Activated CD4-positive, alpha-beta memory T cell treated with anti-CD3 and anti-CD28 coated beads, Interleukin-2, amount 10 ng/mL, durations not matched to agents 7 days and 5 days (primary cell): ENCODE measurements around the gene MYH7. TPM values are rescaled to one million over a fixed set of nuclear protein-coding genes. Genes with fewer than 3 reads are reported as not detected.
"Not testable (repeated sequence)": the region's sequence is repeated elsewhere in the genome, so short reads cannot be mapped to it uniquely, and the experiment has no call there.

Source experiments
- CTCF ChIA-PET: fragments of 350-600 bp; sonication (Branson Sonifier 250); formaldehyde crosslinking; loops from one replicate; lab custom pipeline; 2021; ENCODE audit warnings: antibody characterized with exemption, inconsistent platforms; lab: Charles Lee
- POLR2A ChIA-PET: fragments of 350-600 bp; sonication (Branson Sonifier 250); formaldehyde crosslinking; loops from one replicate; lab custom pipeline; 2021; ENCODE audit warnings: antibody characterized with exemption; lab: Charles Lee
- DNase-seq: peaks from one replicate; pipeline ENCODE4 v3.0.0-alpha.2; 2020
- H3K27ac Mint-ChIP-seq: one replicate; pipeline ENCODE4 v1.8.0; 2021; ENCODE audit warnings: mild to moderate bottlenecking, mixed read lengths
- H3K27me3 Mint-ChIP-seq: one replicate; pipeline ENCODE4 v1.8.0; 2021; ENCODE audit warnings: mixed read lengths
- H3K36me3 Mint-ChIP-seq: one replicate; pipeline ENCODE4 v1.8.0; 2021; ENCODE audit warnings: low read depth, mixed read lengths
- H3K4me1 Mint-ChIP-seq: one replicate; pipeline ENCODE4 v1.8.0; 2021; ENCODE audit warnings: mixed read lengths
- H3K4me3 Mint-ChIP-seq: one replicate; pipeline ENCODE4 v1.8.0; 2021; ENCODE audit warnings: mild to moderate bottlenecking, mixed read lengths
- H3K9me3 Mint-ChIP-seq: one replicate; pipeline ENCODE4 v1.8.0; 2021; ENCODE audit warnings: mixed read lengths
- total RNA-seq, 2 experiments: library from RNA; stranded (reverse); gene quantifications; one replicate each; pipeline ENCODE4 v1.2.3, GENCODE V29; 2021

The MYH7 gene
- total RNA-seq, 2 experiments from 2014 or later, result 0.05 TPM; not detected in 1

DNA sequence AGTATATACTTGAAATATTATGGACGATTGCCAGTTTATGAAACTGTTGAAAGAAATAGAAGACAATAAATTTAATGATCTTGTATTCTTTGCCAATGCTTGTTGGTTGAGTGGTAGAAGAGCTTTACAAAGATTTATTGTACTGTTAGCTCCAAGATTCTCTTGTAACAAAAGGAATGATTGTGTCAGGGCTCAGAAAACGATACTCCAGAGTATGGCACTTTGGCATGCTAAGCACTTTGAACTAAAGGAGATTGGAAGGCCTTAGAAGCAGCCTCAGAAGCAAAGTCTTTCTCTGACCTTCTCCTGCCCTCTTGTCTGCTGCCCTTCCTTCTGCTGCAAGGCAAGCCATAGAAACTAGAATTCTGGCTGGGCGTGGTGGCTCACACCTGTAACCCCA lies 29.8 kb upstream of the MYH7 start:
- H3K9me3 Mint-ChIP-seq, result no peaks in the 10 kb centered on the region
- no peaks in the 10 kb centered on the region for H3K36me3 Mint-ChIP-seq
- CTCF ChIA-PET, result interaction anchor here (0.7 kb wide), 1 partner anchor 164 kb away, joined by 3 read pairs; no protein-coding TSS in a partner anchor
- no peak overlapping the region for H3K4me3 Mint-ChIP-seq
- peaks cover 6% of the 10 kb centered on the region for H3K4me1 Mint-ChIP-seq
- H3K27ac Mint-ChIP-seq, result no peak overlapping the region
- POLR2A ChIA-PET, result no interaction called here
- DNase-seq, result no peak
- H3K27me3 Mint-ChIP-seq, result peaks cover 5% of the 10 kb centered on the region

DNA sequence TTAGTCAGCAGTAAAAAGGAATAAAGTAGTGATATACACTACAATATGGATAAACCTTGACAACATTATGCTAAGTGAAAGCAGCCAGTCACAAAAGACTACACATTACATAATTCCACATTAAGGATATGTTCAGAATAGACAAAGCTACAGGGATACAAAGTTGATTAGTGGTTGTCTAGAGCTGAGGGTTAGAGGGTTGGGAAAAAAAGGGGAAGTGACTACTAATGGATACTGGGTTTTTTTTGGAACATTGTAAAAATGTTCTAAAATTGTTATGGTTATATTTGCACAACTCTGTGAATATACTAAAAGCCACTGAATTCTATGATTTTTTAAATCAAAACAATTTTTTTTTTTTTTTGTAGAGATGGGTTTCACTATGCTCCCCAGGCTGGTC lies 29.2 kb upstream of the MYH7 start:
- CTCF ChIA-PET, result no interaction called here
- H3K27ac Mint-ChIP-seq, result no peak overlapping the region

DNA sequence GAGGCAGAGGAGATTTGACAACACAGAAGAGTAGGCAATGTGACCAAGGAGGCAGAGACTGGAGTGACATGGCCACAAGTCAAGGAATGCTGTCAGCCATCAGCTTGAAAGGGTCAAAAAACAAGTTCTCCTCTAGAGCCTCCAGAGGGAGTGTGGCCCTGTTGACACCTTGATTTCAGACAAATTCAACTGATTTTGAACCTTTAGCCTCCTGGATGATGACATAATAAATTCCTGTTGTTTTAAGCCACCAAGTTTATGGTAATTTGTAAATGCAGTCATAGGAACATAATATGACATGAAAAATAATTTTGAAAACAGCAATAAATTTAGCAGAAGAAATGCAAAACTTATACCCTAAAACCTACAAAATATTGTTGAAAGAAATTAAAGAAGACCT lies 25.5 kb upstream of the MYH7 start:
- no peak overlapping the region for H3K27ac Mint-ChIP-seq
- H3K36me3 Mint-ChIP-seq, result no peaks in the 10 kb centered on the region
- H3K9me3 Mint-ChIP-seq, result no peaks in the 10 kb centered on the region
- H3K27me3 Mint-ChIP-seq, result peaks cover 22% of the 10 kb centered on the region
- no peaks in the 10 kb centered on the region for H3K4me1 Mint-ChIP-seq
- ChIA-PET CTCF (no interaction called here), POLR2A (no interaction called here)
- no peak for DNase-seq
- H3K4me3 Mint-ChIP-seq, result no peak overlapping the region

More for the DNA sequence above, 29.2 kb upstream of the MYH7 start:
- Mint-ChIP-seq H3K27me3 (peaks cover 8% of the 10 kb centered on the region), H3K36me3 (no peaks in the 10 kb centered on the region), H3K4me1 (peaks cover 5% of the 10 kb centered on the region), H3K4me3 (no peak overlapping the region), H3K9me3 (no peaks in the 10 kb centered on the region)
- POLR2A ChIA-PET, result no interaction called here
- no peak for DNase-seq

DNA sequence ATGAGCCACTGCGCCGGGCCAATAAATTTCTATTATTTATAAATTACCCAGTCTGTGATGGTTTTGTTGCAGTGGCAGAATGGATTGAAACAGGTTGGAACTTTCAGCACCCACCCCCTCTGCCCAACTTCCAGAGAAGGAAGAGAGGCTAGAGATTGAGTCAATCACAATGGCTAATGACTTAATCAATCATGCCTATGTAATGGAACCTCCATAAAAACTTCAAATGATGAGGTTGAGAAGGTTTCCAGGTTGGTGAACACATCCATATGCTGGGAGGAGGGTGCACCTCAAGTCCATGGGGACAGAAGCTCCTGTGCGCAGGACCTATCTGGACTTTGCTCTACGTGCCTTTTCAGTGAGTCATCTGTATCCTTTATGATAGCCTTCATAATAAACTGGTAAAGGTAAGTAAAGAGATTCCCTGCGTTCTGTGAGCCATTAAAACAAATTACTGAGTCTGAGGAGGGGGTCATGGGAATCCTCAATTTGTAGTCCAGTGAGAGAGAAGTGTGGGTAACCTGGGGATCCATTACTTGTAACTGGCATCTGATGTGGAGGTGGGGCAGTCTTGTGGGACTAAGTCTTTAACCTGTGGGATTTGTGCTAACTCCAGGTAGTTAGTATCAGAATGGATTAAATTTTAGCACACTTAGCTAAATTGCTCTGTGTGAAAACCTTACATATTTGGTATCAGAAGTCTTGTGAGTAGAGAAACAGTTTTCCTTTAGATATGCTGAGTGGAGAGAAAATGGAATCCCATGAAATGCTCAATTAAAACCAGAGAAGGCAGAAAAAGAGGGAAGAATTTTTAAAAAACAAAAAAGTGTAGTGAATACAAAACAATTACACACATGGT lies 22.4 kb upstream of the MYH7 start:
- CTCF ChIA-PET, result interaction anchor here (1.6 kb wide), 1 partner anchor 10 kb away, joined by 3 read pairs; no protein-coding TSS in a partner anchor
- H3K36me3 Mint-ChIP-seq, result no peaks in the 10 kb centered on the region
- DNase-seq, result no peak
- H3K9me3 Mint-ChIP-seq, result no peaks in the 10 kb centered on the region
- POLR2A ChIA-PET, result no interaction called here
- peaks cover 41% of the 10 kb centered on the region for H3K27me3 Mint-ChIP-seq
- H3K4me1 Mint-ChIP-seq, result no peaks in the 10 kb centered on the region
- no peak overlapping the region for H3K4me3 Mint-ChIP-seq
- H3K27ac Mint-ChIP-seq, result no peak overlapping the region

DNA sequence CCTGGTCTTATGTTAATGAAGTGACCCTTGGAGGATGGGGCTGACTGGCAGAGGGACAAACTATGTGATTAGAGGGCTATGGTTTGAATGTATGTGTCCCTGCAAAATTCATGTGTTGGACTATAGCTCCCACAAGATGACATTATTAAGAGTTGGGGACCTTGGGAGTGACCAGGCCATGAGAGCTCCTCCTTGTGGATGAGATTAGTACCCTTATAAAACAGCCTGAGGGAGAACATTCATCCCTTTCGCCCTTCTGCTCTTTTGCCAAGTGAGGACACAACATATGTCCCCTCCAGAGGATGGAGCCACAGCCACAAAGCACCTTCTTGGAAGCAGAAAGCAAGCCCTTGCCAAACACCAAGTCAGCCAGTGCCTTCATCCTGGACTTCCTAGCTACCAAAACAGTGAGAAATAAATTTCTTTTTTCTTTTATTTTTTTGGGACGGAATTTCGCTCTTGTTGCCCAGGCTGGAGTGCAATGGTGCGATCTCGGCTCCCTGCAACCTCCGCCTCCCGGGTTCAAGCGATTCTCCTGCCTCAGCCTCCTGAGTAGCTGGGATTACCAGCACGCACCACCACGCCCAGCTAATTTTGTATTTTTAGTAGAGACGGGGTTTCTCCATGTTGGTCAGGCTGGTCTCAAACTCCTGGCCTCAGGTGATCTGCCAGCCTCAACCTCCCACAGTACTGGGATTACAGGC lies 21.6 kb upstream of the MYH7 start:
- peaks cover 41% of the 10 kb centered on the region for H3K27me3 Mint-ChIP-seq
- H3K27ac Mint-ChIP-seq, DNase-seq, H3K4me3 Mint-ChIP-seq, H3K36me3 Mint-ChIP-seq, H3K9me3 Mint-ChIP-seq, POLR2A ChIA-PET, H3K4me1 Mint-ChIP-seq: not testable (repeated sequence)
- CTCF ChIA-PET, result interaction anchor here (0.6 to 1.6 kb wide), 3 partner anchors 9 to 95 kb away, joined by 3 read pairs; partner anchors contain the start of gene ZFHX2

DNA sequence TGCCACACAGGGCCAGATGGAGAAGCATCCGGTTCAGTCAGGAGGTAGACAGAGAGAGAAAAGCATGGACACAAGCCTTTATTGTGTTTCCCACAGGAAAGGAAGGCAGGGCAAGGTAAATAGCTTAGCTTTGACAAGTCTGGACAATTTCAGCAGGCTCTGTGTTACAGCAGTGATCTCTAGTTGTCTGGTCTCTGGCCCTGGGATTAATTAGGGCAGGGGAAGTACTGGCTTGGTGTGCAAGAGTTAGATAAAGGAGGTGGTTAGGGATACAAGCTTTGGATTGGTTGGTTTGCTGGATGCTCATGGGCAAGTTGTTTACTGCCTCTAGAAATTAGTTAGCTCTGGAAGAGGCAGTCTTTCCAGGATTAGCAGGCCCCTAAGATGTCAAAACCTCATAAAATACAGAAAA lies 19.0 kb upstream of the MYH7 start:
- no peak overlapping the region for H3K4me3 Mint-ChIP-seq
- H3K27ac Mint-ChIP-seq, result no peak overlapping the region
- ChIA-PET CTCF (interaction anchor here (0.6 kb wide), 1 partner anchor 270 kb away, joined by 4 read pairs; no protein-coding TSS in a partner anchor), POLR2A (no interaction called here)
- DNase-seq, result no peak
- H3K4me1 Mint-ChIP-seq, result no peaks in the 10 kb centered on the region
- H3K36me3 Mint-ChIP-seq, result no peaks in the 10 kb centered on the region
- peaks cover 33% of the 10 kb centered on the region for H3K27me3 Mint-ChIP-seq
- no peaks in the 10 kb centered on the region for H3K9me3 Mint-ChIP-seq

DNA sequence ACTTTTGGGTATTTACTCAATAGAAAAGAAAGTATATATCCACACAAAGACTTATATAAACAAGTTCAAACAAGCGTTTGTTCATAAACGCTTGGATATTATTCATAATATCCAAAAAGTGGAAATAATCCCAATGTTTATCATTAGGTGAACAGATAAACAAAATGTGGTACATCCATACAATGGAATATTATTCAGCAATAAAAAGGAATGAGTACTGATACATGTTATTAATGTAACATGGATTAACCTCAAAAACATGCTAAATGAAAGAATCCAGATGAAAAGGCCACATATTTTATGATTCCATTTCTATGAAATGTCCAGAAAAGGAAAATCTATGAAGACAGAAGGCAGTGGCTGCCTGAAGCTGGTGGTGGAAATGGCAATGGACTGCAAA lies 16.8 kb upstream of the MYH7 start:
- Mint-ChIP-seq H3K4me3 (no peak overlapping the region), H3K4me1 (peaks cover 7% of the 10 kb centered on the region), H3K9me3 (no peaks in the 10 kb centered on the region), H3K27ac (no peak overlapping the region), H3K36me3 (no peaks in the 10 kb centered on the region), H3K27me3 (peaks cover 28% of the 10 kb centered on the region)
- DNase-seq, result no peak
- CTCF ChIA-PET, result interaction anchor here (1.2 kb wide), 1 partner anchor 26 kb away, joined by 3 read pairs; no protein-coding TSS in a partner anchor
- POLR2A ChIA-PET, result no interaction called here

DNA sequence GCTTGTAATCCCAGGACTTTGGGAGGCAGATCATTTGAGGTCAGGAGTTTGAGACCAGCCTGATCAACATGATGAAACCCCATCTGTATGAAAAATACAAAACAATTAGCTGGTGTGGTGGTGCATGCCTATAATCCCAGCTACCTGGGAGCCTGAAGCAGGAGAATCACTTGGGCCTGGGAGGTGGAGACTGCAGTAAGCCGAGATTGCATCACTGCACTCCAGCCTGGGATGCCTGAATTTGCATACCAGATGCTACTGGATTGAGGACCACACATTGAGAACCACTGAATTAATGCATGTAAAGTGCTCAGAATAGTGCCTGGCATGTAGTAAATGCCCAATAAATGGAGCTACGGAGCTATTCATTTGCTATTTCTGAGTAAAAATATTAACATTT lies 14.9 kb upstream of the MYH7 start:
- peaks cover 10% of the 10 kb centered on the region for H3K4me1 Mint-ChIP-seq
- H3K4me3 Mint-ChIP-seq, result no peak overlapping the region
- POLR2A ChIA-PET, result no interaction called here
- DNase-seq, result no peak
- H3K27ac Mint-ChIP-seq, result no peak overlapping the region
- no peaks in the 10 kb centered on the region for H3K36me3 Mint-ChIP-seq
- H3K9me3 Mint-ChIP-seq, result no peaks in the 10 kb centered on the region
- peaks cover 16% of the 10 kb centered on the region for H3K27me3 Mint-ChIP-seq
- CTCF ChIA-PET, result no interaction called here

DNA sequence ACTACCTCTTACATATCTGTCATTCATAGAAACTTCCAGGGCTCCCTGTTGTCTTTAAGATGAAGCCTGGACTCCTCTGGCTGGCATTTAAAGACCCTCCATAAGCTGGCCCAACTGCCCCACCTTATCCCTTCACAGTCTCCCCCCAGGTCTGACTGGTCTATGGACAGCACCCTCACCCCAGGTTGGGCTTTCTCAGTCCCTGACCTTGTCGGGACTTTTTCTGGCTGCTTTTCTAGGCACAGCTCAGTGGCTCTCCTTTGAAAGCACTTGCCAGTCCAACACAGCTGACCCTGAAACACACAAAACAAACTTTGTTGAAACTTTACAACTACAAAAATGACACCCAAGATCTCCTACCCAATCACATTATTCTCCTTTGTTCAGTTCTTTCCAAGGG lies 13.9 kb upstream of the MYH7 start:
- H3K9me3 Mint-ChIP-seq, result no peaks in the 10 kb centered on the region
- no peaks in the 10 kb centered on the region for H3K36me3 Mint-ChIP-seq
- no peak overlapping the region for H3K27ac Mint-ChIP-seq
- H3K4me3 Mint-ChIP-seq, result no peak overlapping the region
- peaks cover 10% of the 10 kb centered on the region for H3K27me3 Mint-ChIP-seq
- DNase-seq, result no peak
- CTCF ChIA-PET, result no interaction called here
- peaks cover 10% of the 10 kb centered on the region for H3K4me1 Mint-ChIP-seq
- POLR2A ChIA-PET, result no interaction called here

DNA sequence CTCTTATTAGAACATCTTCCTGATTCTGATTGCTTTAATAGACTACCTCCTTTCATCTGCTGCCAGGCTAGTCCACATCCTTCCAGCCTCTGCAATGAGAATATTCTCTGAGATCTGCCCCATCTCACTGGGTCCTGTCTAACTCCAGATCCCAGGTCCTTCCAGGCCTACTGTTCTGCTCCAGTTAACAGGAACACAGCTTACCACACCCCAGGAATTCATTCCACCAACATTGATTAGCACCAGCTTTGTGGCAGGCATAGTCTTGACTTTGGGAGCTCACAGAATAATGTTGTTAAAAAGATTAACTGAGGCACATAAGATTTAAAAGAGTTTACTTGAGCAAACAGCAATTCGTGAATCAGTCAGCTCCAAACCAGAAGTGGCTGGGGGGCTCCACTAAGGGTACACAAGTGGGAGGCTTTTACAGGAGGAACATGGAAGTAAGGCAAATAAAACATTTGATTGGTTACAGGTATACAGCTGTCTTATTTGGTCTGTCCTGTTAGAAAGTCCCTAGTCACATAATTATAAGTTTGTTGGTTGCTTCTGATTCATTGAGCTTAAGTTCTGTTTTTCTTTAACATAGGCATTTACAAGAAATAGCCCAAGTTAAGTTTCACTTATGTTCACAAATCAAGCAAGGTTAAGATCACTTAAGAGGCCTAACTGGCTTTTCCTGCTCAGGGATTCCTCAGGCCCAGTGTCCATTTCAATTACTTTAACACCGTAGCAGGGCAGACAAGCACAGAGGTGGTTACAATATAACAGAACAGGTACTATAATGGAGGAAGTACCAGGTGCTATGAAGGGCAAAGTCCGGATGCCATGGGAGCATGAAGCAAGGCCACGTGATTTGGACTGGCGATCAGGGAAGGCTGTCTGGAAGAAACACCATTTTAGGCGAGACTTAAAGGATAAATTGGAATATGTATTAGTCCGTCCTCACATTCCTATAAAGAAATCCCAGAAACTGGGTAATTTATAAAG lies 12.2 kb upstream of the MYH7 start:
- Mint-ChIP-seq H3K36me3 (no peaks in the 10 kb centered on the region), H3K27me3 (peaks cover 7% of the 10 kb centered on the region), H3K4me1 (peaks cover 10% of the 10 kb centered on the region), H3K9me3 (no peaks in the 10 kb centered on the region), H3K4me3 (no peak overlapping the region), H3K27ac (peak overlapping the region; percentile 49)
- ChIA-PET POLR2A (no interaction called here), CTCF (interaction anchor here (0.6 to 0.8 kb wide), 3 partner anchors 9 to 631 kb away, joined by 3 read pairs; partner anchors contain the start of gene MYH7)
- DNase-seq, result peak; percentile 5

DNA sequence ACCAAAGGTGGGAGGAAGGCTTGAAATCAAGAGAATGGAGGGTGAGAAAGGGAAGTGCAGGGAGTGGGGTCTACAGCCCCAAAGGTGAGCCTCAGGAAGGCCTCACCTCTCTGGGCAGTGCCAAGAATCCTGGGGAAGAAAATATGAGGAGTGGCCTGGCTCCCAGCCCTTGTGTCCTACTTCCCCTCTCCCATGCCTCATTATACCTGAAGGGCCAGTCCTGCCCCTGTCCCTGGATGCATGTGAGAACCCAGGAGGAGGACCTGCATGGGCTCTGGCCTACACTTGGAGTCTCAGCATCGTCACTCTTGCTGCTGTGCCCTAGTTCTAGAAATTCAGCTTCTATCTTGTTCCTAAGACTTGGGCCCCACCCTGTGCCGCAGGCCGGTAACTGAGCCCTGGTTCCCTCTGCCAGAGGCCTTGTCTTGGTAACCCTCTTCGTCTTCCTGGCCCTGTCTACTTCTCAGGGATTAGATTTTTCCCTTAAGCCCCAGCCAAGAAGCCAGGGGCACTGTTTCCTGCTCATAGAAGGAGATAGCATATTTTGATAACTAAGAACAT lies 10.9 kb upstream of the MYH7 start:
- CTCF ChIA-PET, result no interaction called here
- no peak overlapping the region for H3K4me3 Mint-ChIP-seq
- H3K27me3 Mint-ChIP-seq, result peaks cover 7% of the 10 kb centered on the region
- H3K27ac Mint-ChIP-seq, result no peak overlapping the region
- peak; percentile 8 for DNase-seq
- H3K9me3 Mint-ChIP-seq, result no peaks in the 10 kb centered on the region
- peaks cover 10% of the 10 kb centered on the region for H3K4me1 Mint-ChIP-seq
- H3K36me3 Mint-ChIP-seq, result no peaks in the 10 kb centered on the region
- POLR2A ChIA-PET, result no interaction called here

DNA sequence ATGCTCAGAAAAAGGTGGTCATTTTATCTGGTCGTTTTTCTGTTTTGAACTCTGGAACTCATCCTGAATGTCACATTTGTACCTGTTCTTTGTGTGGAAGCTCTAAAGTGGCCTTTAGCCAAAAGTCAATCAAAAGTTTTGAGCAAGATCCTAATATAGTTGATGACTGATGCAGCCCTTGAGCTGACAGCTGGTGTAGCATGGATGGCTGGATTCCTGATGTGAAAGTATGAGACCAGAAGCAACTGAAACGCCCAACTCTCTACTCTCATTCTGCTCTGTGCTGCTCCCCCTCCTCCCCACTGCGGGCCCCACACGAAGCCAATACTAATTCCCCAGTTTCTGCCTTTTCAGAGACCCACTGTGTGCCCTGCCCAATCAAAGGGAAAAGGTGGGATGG lies 10.3 kb upstream of the MYH7 start:
- CTCF ChIA-PET, result no interaction called here

More for the DNA sequence above, 10.3 kb upstream of the MYH7 start:
- H3K9me3 Mint-ChIP-seq, result no peaks in the 10 kb centered on the region
- H3K27ac Mint-ChIP-seq, result no peak overlapping the region
- H3K4me1 Mint-ChIP-seq, result peaks cover 10% of the 10 kb centered on the region
- DNase-seq, result peak; percentile 5
- no peak overlapping the region for H3K4me3 Mint-ChIP-seq
- POLR2A ChIA-PET, result no interaction called here
- no peaks in the 10 kb centered on the region for H3K36me3 Mint-ChIP-seq
- H3K27me3 Mint-ChIP-seq, result peaks cover 4% of the 10 kb centered on the region
